Measurements from ENCODE around the gene ZFP92. TPM values are rescaled to one million over a fixed set of nuclear protein-coding genes. Genes with fewer than 3 reads are reported as not detected.
A peak's percentile ranks its signal among the peaks of the same experiment; 100 is the strongest.

Gene ZFP92
- total RNA-seq, 1 experiment from 2014 or later: not detected

- in situ Hi-C loops (cut with HindIII; ENCODE audit: low sequenced_read_pairs): no loop called here
- no peak for DNase-seq (ENCODE audit: low spot score)
These were observed 5.8 kb upstream of the ZFP92 start for GRCh38 chrX:153405426-153405825.

GRCh38 chrX:153406011-153406410 is 5.3 kb upstream of the ZFP92 start:
- no peak for DNase-seq (ENCODE audit: low spot score)
- in situ Hi-C loops (cut with HindIII; ENCODE audit: low sequenced_read_pairs): no loop called here

GRCh38 chrX:153406903-153407302 is 4.4 kb upstream of the ZFP92 start:
- no peak for DNase-seq (ENCODE audit: low spot score)
- in situ Hi-C loops (cut with HindIII; ENCODE audit: low sequenced_read_pairs): no loop called here

GRCh38 chrX:153407736-153408135 is 3.5 kb upstream of the ZFP92 start:
- DNase-seq (ENCODE audit: low spot score): no peak
- in situ Hi-C loops (cut with HindIII; ENCODE audit: low sequenced_read_pairs): no loop called here

- DNase-seq (ENCODE audit: low spot score): no peak
- in situ Hi-C loops (cut with HindIII; ENCODE audit: low sequenced_read_pairs): no loop called here
These were observed 3.0 kb upstream of the ZFP92 start for GRCh38 chrX:153408221-153408721.

- DNase-seq (ENCODE audit: low spot score): no peak
- in situ Hi-C loops (cut with HindIII; ENCODE audit: low sequenced_read_pairs): no loop called here
These were observed 2.4 kb upstream of the ZFP92 start for GRCh38 chrX:153408871-153409351.

GRCh38 chrX:153409414-153410101 is 1.7 kb upstream of the ZFP92 start:
- no peak for DNase-seq (ENCODE audit: low spot score)
- in situ Hi-C loops (cut with HindIII; ENCODE audit: low sequenced_read_pairs): no loop called here

- in situ Hi-C loops (cut with HindIII; ENCODE audit: low sequenced_read_pairs): no loop called here
These were observed 899 bp upstream of the ZFP92 start for GRCh38 chrX:153410373-153410772.

GRCh38 chrX:153410888-153411254 is 401 bp upstream of the ZFP92 start:
- no peak for DNase-seq (ENCODE audit: low spot score)
- in situ Hi-C loops (cut with HindIII; ENCODE audit: low sequenced_read_pairs): no loop called here

More at GRCh38 chrX:153410373-153410772, 899 bp upstream of the ZFP92 start:
- no peak for DNase-seq (ENCODE audit: low spot score)

GRCh38 chrX:153411988-153412574 is 809 bp downstream of the ZFP92 start:
- peak; percentile 32 for DNase-seq (ENCODE audit: low spot score)
- in situ Hi-C loops (cut with HindIII; ENCODE audit: low sequenced_read_pairs): no loop called here

GRCh38 chrX:153412746-153413720 is 1.8 kb downstream of the ZFP92 start:
- peak; percentile 19 for DNase-seq (ENCODE audit: low spot score)
- in situ Hi-C loops (cut with HindIII; ENCODE audit: low sequenced_read_pairs): no loop called here

GRCh38 chrX:153413731-153414130 is 2.5 kb downstream of the ZFP92 start:
- no peak for DNase-seq (ENCODE audit: low spot score)
- in situ Hi-C loops (cut with HindIII; ENCODE audit: low sequenced_read_pairs): no loop called here

GRCh38 chrX:153414856-153415510 is 3.7 kb downstream of the ZFP92 start:
- no peak for DNase-seq (ENCODE audit: low spot score)
- in situ Hi-C loops (cut with HindIII; ENCODE audit: low sequenced_read_pairs): no loop called here

- in situ Hi-C loops (cut with HindIII; ENCODE audit: low sequenced_read_pairs): no loop called here
- no peak for DNase-seq (ENCODE audit: low spot score)
These were observed 5.6 kb downstream of the ZFP92 start for GRCh38 chrX:153416781-153417450.

GRCh38 chrX:153417637-153418036 is 6.4 kb downstream of the ZFP92 start:
- in situ Hi-C loops (cut with HindIII; ENCODE audit: low sequenced_read_pairs): no loop called here
- DNase-seq (ENCODE audit: low spot score): no peak

GRCh38 chrX:153420851-153421599 is 9.8 kb downstream of the ZFP92 start:
- DNase-seq (ENCODE audit: low spot score): no peak
- in situ Hi-C loops (cut with HindIII; ENCODE audit: low sequenced_read_pairs): no loop called here

GRCh38 chrX:153421856-153422255 is 10.6 kb downstream of the ZFP92 start:
- in situ Hi-C loops (cut with HindIII; ENCODE audit: low sequenced_read_pairs): no loop called here

GRCh38 chrX:153423652-153424051 is 12.4 kb downstream of the ZFP92 start:
- no peak for DNase-seq (ENCODE audit: low spot score)
- in situ Hi-C loops (cut with HindIII; ENCODE audit: low sequenced_read_pairs): no loop called here

More at GRCh38 chrX:153421856-153422255, 10.6 kb downstream of the ZFP92 start:
- DNase-seq (ENCODE audit: low spot score): no peak

Measured in G401 (cell line).